HG02840 (cell line): ENCODE measurements around the gene ZNF503.

Source experiments
- ATAC-seq: cut with Tn5 transposase; IDR thresholded peaks from one replicate; pipeline ENCODE4 v1.9.1; 2021; ENCODE audit warnings: mild to moderate bottlenecking, moderate library complexity, moderate number of reproducible peaks; ENCODE audit not compliant: unreplicated experiment, low FRiP score

ZNF503 gene

DNA sequence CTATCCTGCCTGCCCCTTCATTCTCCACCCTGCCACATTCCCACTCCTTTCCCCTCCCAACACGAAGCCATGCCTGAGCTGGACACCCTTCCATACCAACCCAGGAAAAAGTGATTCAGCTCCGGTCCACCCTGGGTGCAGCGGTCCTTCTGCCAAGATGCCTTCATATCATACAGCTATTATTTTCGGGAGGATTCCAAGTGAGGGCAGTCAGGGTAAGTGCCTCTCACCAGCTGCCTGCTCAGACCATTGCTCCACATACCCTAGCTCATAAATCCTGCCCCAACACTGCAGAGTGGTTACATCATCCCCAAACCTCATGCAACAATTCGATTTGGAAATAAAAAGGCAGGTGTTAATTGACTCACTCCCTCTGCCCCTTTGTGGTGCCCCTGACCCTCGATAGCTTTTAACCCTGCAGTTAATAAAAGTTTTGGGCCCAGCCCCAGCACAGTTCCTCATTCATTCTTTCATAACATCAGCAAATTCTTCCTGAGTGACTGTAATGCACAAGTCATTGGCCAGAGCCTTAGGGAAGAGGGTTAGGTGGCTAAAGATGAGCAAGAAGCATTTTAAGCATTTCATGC lies 42.6 kb downstream of the ZNF503 start:
- ATAC-seq = no peak

DNA sequence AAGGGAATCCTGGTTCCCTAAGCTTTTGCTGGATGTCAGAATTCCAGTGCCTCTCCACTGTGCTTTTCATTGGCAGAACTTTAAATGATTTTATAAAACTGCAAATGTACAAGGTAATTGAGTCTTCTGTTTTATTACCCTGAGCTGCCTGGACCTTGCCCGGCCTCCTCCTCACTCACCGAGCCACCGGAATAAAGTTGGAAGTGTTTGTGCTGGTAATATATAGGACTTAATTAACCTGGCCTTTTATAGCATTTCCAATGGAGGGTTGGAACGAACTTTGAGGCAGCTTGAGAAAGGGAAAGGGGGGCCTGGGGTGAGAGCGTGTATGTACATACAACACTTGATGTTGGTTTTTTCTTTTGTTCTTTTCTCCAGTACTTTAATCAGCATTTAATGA lies 43.4 kb downstream of the ZNF503 start:
- ATAC-seq = no peak

DNA sequence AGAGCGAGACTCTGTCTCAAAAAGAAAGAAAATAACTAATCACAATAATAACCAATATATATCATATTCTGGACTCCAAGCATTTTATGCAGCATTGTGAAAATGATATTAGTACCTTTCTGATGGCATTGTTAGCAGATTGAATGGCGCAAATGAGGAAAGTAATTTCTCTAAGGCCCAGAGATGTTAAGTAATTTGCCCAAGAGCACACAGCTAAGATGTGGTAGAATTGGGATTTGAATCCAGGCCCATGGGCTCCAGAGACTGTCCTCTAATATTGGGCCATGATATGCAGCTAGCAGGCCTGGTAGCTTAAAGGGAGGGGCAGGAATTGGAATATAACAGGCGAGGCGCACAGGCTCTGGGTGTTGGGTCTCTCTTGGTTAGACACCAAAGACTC lies 44.1 kb downstream of the ZNF503 start:
- no peak for ATAC-seq

DNA sequence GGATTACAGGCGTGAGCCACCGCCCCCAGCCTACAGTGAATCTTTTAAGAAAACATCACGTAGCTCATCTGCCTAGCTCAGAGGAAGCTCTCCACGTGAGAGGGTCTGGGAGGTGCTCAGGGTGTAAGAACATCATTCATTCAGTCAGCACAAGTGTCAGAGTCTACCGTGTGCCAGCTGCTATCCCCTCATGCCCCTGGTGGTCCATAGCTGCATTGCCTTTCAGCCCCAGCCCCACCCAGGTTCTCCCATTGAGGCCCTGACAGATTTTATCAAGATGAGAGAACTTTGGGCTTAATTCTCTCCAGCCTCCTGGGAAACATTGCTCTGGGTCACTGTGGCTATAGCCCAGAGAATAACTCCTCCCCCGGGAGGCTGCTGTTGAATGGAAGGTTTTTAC lies 45.1 kb downstream of the ZNF503 start:
- ATAC-seq = no peak

DNA sequence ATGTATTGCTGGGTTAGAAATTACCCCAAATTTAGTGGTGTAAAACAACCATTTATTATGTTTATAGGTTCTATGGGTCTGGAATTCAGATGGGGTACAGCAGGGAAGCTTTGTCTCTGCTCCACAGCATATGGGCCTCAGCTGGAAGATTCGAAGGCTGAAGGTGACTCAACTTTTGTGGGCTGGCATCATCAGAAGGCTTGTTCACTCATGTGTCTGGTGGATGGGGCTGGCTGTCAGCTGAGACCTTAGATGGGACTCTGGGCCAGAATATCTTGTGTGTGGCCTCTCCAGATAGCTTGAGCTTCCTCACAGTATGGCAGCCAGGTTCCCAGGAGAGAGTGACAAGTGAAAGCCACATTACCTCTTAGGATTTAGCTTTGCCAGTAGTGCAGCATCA lies 45.9 kb downstream of the ZNF503 start:
- no peak for ATAC-seq

DNA sequence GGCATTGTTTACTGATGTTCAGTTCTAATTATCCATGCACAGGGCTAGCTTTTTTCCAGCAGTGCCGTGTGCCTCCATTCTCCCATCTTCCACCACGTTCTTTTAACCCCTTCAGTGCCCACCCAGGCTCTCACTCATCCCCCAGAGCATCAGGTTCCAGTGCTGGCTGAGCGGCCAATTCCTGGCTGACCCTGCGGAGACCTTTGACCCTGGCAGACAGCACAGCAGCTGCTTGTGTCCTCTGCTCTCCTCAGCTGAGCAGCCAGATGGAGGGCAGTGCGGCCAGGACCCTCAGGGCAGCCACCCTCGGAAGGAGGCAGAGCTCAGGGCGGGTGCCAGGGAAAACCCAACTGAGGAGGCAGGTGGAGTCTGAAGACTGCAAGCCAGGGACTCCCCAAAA lies 48.4 kb downstream of the ZNF503 start:
- ATAC-seq = no peak

DNA sequence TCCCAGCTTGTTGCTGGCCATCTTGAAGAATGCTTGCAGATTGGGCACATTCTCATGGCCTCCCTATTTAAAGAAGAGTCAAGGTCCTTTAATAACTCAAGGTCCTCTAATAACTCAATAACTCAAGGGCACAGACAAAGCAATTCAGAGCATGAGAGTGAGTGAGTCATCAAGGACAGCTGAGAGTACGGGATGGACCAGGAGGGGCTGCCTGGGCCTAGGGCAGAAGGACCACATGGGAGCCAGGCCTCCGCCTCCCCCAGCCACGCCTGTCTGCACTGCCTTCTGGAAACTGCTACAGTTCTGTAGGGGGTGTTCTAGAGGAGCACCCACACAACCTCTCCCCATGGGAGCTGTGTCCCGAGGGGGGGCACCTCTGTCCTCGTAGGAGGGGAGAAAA lies 48.9 kb downstream of the ZNF503 start:
- ATAC-seq = no peak

DNA sequence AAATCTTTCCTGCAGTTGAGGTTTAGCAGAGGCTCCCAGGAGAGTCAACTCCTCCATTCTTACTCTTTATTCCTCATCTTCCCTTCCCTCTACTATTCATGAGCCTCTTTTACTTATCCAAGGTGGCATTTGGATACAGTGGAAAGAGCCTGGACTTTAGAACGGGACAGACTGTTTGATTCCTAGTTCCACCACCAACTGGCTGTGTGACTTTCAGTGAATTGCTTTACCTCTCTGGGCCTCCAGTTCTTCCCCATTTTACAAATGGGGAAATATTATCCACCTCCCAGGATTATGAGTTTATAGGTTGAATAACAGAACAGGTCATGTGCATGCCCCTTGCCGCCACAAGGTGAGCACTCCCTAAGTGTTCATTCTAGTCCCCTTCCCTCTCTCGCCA lies 49.9 kb downstream of the ZNF503 start:
- no peak for ATAC-seq

DNA sequence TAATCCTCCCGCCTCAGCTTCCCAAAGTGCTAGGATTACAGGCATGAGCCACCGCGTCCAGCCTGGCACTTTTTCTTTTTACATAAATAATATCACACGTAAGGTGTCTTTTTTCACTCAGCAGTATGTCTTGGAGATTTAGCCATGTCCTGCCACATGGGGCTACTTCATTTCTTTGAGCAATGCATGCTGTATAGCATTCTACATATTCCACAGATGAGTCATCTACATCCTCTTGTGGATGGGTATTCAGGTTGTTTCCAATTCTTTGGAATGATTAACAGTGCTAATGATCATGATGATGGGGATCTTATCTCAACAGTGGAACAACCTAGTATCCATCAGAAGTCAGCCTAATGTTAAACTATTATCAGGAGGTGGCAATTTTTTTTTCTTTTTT lies 50.8 kb downstream of the ZNF503 start:
- ATAC-seq = no peak
